Bronchial epithelial cell (primary cell): ENCODE data around the gene ADORA3. TPM values are rescaled to one million over a fixed set of nuclear protein-coding genes. Genes with fewer than 3 reads are reported as not detected.
A peak's percentile ranks its signal among the peaks of the same experiment; 100 is the strongest.

Experiments used
- DNase-seq: peaks from one replicate; pipeline ENCODE4 v3.0.0-alpha.2; 2010; ENCODE audit warnings: low read depth
- FAIRE-seq: peaks from 2 replicates; lab custom pipeline; 2011; peaks lifted over from hg19 to GRCh38; lab: Jason Lieb, UNC
- H3K27me3 ChIP-seq: 2 replicates; pipeline ENCODE4 v1.5.1; 2011; ENCODE audit warnings: low read length; ENCODE audit not compliant: control insufficient read depth, insufficient read depth
- H3K36me3 ChIP-seq: 2 replicates; pipeline ENCODE4 v1.5.1; 2011; ENCODE audit warnings: low read length; ENCODE audit not compliant: control insufficient read depth, insufficient read depth
- H3K4me3 ChIP-seq: 2 replicates; pipeline ENCODE4 v1.5.1; 2011; ENCODE audit warnings: mild to moderate bottlenecking, low read depth, low read length, control low read depth
- CTCF ChIP-seq: IDR thresholded peaks from 2 replicates; pipeline ENCODE4 v1.5.1; 2011; ENCODE audit warnings: mild to moderate bottlenecking, moderate library complexity, low read length, control low read depth, inconsistent platforms; ENCODE audit not compliant: insufficient read depth, severe bottlenecking
- total RNA-seq: library from RNA; depleted of rRNA; stranded (reverse); fragments of >200 nt; gene quantifications from 2 replicates; pipeline ENCODE4 v1.2.1, GENCODE V29; 2014

Gene ADORA3
- total RNA-seq, 1 donor from 2014 or later, result not detected

DNA sequence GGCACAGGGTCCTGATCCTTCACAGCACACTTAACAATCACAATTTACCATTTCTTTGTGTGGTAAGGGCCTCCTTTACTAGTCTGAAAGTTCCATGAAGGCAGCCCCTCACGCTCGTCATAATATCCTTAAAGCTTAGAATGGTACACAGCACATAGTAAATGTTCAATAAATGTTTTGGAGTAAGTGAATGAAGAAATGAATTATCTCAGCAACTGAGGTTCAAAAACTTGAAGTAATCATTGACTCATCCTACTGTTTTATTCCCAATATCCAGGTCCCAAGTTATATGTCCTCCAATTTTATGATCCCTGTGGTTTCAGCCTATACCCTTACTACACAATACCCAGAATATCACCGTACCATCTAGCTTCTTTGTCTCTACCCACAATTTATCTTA is 31.9 kb downstream of the ADORA3 start:
- Histone ChIP-seq H3K4me3 (no peak overlapping the region), H3K27me3 (no peaks in the 10 kb centered on the region), H3K36me3 (peaks cover 7% of the 10 kb centered on the region)
- DNase-seq (no peak), FAIRE-seq (no peak)
- TF ChIP-seq CTCF, result no peak

GRCh38 chr1:111471012-111471411 is 32.4 kb downstream of the ADORA3 start:
- no peak for FAIRE-seq
- Histone ChIP-seq H3K4me3 (no peak overlapping the region), H3K27me3 (no peaks in the 10 kb centered on the region), H3K36me3 (peaks cover 7% of the 10 kb centered on the region)
- DNase-seq, result no peak
- no peak for TF ChIP-seq CTCF

DNA sequence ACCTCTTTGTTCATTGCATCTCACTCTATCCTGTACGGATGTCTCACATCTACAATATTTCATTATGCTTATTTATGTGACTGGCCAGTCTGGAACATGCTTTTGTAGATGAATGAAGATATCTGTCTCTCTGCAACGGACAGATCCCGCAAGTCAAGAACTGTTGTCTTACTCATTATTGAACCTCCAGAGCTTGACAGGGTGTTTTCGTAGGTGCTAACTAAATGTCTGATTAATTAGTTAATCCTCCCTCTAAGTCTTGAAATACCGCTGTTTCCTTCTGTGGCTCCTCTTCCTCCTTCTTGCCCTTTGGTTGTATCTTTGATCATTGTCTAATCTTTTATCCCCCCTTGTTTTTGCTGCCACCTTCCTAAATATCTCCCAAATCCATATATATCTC is 32.8 kb downstream of the ADORA3 start:
- DNase-seq (no peak), FAIRE-seq (no peak)
- H3K4me3 ChIP-seq, result no peak overlapping the region
- peaks cover 7% of the 10 kb centered on the region for H3K36me3 ChIP-seq
- no peak for TF ChIP-seq CTCF
- H3K27me3 ChIP-seq, result no peaks in the 10 kb centered on the region

GRCh38 chr1:111469539-111469938 is 33.9 kb downstream of the ADORA3 start:
- H3K36me3 ChIP-seq, result peaks cover 7% of the 10 kb centered on the region
- no peaks in the 10 kb centered on the region for H3K27me3 ChIP-seq
- DNase-seq (no peak), FAIRE-seq (no peak)
- no peak overlapping the region for H3K4me3 ChIP-seq
- TF ChIP-seq CTCF, result no peak

- H3K27me3 ChIP-seq, result no peaks in the 10 kb centered on the region
- peak; percentile 42 for DNase-seq
- H3K36me3 ChIP-seq, result peaks cover 7% of the 10 kb centered on the region
- TF ChIP-seq CTCF, result no peak
- FAIRE-seq, result no peak
- no peak overlapping the region for H3K4me3 ChIP-seq
Observed at GRCh38 chr1:111468717-111469100, 34.7 kb downstream of the ADORA3 start.
